HG02798 (cell line): ENCODE data around the gene ACER1.
A peak's percentile ranks its signal among the peaks of the same experiment; 100 is the strongest.
"Not testable (repeated sequence)": the region's sequence is repeated elsewhere in the genome, so short reads cannot be mapped to it uniquely, and the experiment has no call there.

Source experiments
- ATAC-seq: cut with Tn5 transposase; IDR thresholded peaks from one replicate; pipeline ENCODE4 v1.9.1; 2021; ENCODE audit warnings: mild to moderate bottlenecking; ENCODE audit not compliant: unreplicated experiment, poor library complexity

Gene ACER1

GRCh38 chr19:6333439-6333838, at the start of gene ACER1:
Gene ACER1 (minus strand): TSS chr19:6333612. CDS start chr19:6333551, 61 bp downstream.
- ATAC-seq, result no peak

DNA sequence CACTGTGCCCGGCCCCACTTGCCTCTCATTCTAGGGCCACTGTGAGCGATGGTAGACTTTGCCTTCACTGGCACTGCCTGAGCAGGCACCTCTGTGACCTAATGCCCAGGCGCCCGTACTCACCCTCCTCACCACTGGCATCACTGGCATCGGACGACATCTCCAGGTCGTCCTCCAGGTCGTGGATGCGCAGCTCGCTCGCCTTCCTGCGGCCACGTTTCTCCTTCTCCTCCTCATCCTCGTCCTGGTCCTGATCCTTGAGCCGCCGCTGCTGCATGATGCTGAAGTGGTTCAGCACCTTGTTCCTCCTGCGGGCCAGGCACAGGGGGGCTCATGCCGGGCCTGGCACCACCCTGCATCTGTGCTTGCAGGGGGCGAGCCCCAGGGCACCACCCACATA, 49.8 kb upstream of the ACER1 start:
- ATAC-seq, result no peak

GRCh38 chr19:6381030-6381750, 47.8 kb upstream of the ACER1 start:
- no peak for ATAC-seq

GRCh38 chr19:6379744-6380143, 46.3 kb upstream of the ACER1 start:
- ATAC-seq, result no peak

GRCh38 chr19:6378486-6378885, 45.1 kb upstream of the ACER1 start:
- no peak for ATAC-seq

GRCh38 chr19:6378041-6378440, 44.6 kb upstream of the ACER1 start:
- no peak for ATAC-seq

- ATAC-seq, result no peak
Observed at GRCh38 chr19:6376512-6377190, 43.2 kb upstream of the ACER1 start.

DNA sequence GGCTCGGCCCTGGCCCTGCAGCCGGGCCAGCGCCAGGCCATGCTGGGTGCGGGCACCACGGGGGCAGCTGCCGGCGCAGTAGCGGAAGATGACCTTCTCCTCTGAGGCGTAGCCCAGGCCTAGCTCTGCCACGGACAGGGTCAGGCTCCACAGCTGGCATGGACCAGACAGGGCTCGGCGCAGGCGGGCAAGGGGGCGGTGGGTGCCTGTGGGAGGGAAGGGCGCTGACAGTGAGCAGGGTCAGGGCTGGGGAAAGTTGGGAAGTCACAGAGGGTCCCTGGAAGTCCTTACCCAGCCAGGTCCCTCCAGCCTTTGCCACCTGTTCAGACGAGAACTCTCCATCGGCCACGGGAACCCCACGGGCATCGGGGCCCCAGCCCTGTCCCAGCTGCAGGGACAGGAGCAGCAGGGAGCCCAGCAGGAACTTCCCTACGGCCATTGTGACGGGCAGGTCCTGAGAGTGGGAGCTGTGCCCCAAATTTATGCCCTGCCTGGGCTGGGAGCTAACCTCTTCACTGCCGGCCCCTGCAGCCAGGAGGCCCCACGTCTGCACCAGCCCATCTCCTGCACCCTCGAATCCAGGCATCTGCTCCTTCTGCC, 42.1 kb upstream of the ACER1 start, which contains the start of gene PSPN:
PSPN (minus strand) TSS at position 523 of the 600 bp plus-strand sequence; CDS start at position 439, 84 bp downstream.
- no peak for ATAC-seq

- ATAC-seq, result no peak
Observed at GRCh38 chr19:6374711-6375410, 41.4 kb upstream of the ACER1 start.

DNA sequence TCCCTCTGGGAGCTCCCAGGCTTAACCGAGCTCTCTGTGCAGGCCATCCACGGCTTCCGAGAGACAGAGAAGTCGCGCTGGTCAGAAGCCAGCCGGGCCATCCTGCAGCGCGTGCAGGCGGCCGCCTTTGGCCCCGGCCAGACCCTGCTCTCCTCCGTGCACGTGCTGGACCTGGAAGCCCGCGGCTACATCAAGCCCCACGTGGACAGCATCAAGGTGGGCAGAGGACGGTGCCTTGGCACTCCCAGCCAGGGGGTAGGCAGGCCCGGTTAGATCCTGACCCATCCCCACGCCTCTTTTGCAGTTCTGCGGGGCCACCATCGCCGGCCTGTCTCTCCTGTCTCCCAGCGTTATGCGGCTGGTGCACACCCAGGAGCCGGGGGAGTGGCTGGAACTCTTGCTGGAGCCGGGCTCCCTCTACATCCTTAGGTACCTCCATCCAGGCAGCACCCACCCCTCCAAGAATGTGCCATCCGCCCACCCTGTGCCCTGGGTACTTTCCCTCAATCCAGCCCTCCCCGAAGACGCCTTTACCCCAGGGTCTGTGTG, 40.8 kb upstream of the ACER1 start:
- no peak for ATAC-seq

- ATAC-seq, result no peak
Observed at GRCh38 chr19:6373813-6374108, 40.3 kb upstream of the ACER1 start.

- peak; percentile 68 for ATAC-seq
Observed at GRCh38 chr19:6373096-6373812, 39.8 kb upstream of the ACER1 start.

- ATAC-seq, result peak; percentile 82
Observed at GRCh38 chr19:6372594-6373095, 39.2 kb upstream of the ACER1 start, which contains the start of gene ALKBH7. Gene ALKBH7 (plus strand): TSS chr19:6372794. CDS start chr19:6372821, 27 bp downstream.

GRCh38 chr19:6364353-6364752, 30.9 kb upstream of the ACER1 start:
- no peak for ATAC-seq

DNA sequence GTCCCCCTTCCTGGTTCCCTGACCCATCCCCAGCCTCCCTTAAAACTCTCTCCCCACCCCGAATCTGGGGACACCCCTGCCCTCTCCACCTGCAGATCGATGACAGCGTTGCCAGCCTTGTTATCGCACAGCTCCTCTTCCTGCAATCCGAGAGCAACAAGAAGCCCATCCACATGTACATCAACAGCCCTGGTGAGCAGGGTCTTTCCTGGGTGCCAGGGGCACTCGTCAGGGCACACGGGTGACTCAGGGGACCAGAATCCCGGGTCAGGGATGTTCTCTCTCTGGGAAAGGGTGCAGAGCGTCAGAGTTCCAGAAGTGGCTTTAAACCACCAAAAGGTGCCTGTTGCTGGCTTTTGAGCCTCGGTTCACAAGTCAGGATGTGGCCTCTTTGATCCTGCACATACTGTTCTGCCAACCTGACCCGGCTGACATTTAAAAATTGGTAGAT, 29.0 kb upstream of the ACER1 start:
- ATAC-seq, result no peak

GRCh38 chr19:6362027-6362350, 28.6 kb upstream of the ACER1 start:
- ATAC-seq, result no peak

GRCh38 chr19:6360857-6361216, 27.4 kb upstream of the ACER1 start:
- not testable (repeated sequence) for ATAC-seq

DNA sequence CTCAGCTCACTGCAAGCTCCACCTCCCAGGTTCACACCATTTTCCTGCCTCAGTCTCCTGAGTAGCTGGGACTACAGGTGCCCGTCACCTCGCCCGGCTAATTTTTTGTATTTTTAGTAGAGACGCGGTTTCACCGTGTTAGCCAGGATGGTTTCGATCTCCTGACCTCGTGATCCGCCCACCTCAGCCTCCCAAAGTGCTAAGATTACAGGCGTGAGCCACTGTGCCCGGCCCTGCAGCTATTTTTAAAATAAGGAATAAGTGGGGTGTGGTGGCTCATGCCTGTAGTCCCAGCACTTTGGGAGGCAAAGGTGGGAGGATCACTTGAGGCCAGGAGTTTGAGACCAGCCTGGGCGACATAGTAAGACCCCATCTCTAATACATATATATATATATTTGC, 27.0 kb upstream of the ACER1 start:
- not testable (repeated sequence) for ATAC-seq

GRCh38 chr19:6359568-6360341, 26.3 kb upstream of the ACER1 start:
- no peak for ATAC-seq
